Lower leg skin (tissue), 4 donors: ENCODE data around the gene ZNF592. TPM values are rescaled to one million over a fixed set of nuclear protein-coding genes. Genes with fewer than 3 reads are reported as not detected.
"Not testable (repeated sequence)": the region's sequence is repeated elsewhere in the genome, so short reads cannot be mapped to it uniquely, and the experiment has no call there.

Source experiments
- DNase-seq, 2 donors: peaks; one replicate each; pipeline ENCODE4 v3.0.0-alpha.2; 2019; ENCODE audit warnings: low spot score in 2 of 2
- H3K4me3 ChIP-seq: fragments of 200-600 bp; sonication (generic); 2 replicates; pipeline ENCODE4 v1.5.1; 2017; ENCODE audit warnings: mild to moderate bottlenecking, low read depth; ENCODE audit not compliant: poor library complexity, severe bottlenecking
- POLR2A ChIP-seq, 2 donors: fragments of 450-650 bp; IDR thresholded peaks; one replicate each; pipeline ENCODE4 v1.6.1; 2016 to 2017; ENCODE audit warnings: antibody characterized with exemption in 2 of 2, mild to moderate bottlenecking in 1 of 2, moderate library complexity in 1 of 2
- WGBS, 2 donors: methylation state at CpG; one replicate each; pipeline ENCODE4 v1.1.5; 2018; 5-methylcytosine and 5-hydroxymethylcytosine counted together
- intact Hi-C: fragments of 100-400 bp; cut with DNase I; formaldehyde crosslinking; loops from one replicate; pipeline ENCODE4 v1.15.0; 2023; ENCODE audit warnings: low total_unique reads
- total RNA-seq, 4 donors: library from RNA; depleted of rRNA; stranded (reverse); fragments of >200 nt; gene quantifications; one replicate each; pipeline ENCODE4 v1.1.0, GENCODE V29; 2016
- TF ChIP-seq, protein P1 (sequence below), 3 donors: fragments of 450-650 bp; IDR thresholded peaks; one replicate each; pipeline ENCODE4 v1.5.1; 2016; ENCODE audit warnings: antibody characterized with exemption in 3 of 3, mild to moderate bottlenecking in 3 of 3, moderate library complexity in 2 of 3

The ZNF592 gene
- total RNA-seq, 4 donors from 2014 or later, result 15.8 to 25.5 (median 21.1) TPM

DNA sequence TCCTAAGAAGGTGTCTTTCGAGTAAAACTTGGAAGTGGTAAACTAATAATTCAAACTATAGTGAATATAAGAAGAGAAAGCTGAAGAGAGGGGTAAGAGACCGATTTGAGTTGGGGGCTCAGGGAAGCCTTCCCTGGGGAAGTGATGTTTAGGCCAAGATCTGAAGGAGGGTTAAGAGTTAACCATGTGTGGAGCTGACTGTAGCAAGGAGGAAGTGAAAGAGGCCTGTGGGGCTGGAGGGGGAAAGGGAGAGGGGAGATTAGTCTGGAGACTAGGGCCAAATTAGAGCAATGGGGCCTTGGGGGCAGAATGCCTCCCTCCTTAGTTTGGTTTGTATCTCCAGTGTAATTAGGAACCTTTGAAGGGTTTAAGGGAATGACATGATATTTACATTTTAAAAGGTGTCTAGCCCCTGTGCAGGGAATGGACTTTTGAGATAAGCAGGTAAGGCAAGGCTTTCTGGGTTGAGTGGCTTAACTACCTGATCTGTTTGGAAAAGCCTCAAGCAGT lies 2.2 kb downstream of the ZNF592 start:
- DNase-seq, result peak in 1 of 2 donors; percentile 46
- H3K4me3 ChIP-seq, result no peak overlapping the region
- intact Hi-C loops, result no loop called here
- 38 to 45% methylated on average over 2 of the region's 2 CpGs for WGBS, 2 donors
- TF ChIP-seq, protein P1, sequence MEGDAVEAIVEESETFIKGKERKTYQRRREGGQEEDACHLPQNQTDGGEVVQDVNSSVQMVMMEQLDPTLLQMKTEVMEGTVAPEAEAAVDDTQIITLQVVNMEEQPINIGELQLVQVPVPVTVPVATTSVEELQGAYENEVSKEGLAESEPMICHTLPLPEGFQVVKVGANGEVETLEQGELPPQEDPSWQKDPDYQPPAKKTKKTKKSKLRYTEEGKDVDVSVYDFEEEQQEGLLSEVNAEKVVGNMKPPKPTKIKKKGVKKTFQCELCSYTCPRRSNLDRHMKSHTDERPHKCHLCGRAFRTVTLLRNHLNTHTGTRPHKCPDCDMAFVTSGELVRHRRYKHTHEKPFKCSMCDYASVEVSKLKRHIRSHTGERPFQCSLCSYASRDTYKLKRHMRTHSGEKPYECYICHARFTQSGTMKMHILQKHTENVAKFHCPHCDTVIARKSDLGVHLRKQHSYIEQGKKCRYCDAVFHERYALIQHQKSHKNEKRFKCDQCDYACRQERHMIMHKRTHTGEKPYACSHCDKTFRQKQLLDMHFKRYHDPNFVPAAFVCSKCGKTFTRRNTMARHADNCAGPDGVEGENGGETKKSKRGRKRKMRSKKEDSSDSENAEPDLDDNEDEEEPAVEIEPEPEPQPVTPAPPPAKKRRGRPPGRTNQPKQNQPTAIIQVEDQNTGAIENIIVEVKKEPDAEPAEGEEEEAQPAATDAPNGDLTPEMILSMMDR (IDR thresholded peaks at IDR 0.05), result no peak
- TF ChIP-seq POLR2A (IDR thresholded peaks at IDR 0.05), result no peak

DNA sequence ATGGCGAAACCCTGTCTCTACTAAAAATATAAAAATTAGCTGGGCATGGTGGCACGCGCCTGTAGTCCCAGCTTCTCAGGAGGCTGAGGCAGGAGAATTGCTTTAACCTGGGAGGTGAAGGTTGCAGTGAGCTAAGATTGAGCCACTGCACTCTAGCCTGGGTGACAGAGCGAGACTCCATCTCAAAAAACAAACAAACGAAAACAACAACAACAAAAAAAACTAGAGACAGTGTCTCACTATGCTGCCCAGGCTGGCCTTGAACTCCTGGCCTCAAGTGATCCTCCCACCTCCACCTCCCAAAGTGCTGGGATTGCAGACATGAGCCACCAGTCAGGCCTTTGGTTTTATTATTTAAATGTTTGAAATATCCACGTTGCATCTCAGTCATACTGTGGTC lies 3.3 kb downstream of the ZNF592 start:
- intact Hi-C loops, H3K4me3 ChIP-seq: not testable (repeated sequence)
- DNase-seq, result peak in 1 of 2 donors; percentile 63
- WGBS, 2 donors, result 90 to 92% methylated on average over 6 of the region's 6 CpGs

DNA sequence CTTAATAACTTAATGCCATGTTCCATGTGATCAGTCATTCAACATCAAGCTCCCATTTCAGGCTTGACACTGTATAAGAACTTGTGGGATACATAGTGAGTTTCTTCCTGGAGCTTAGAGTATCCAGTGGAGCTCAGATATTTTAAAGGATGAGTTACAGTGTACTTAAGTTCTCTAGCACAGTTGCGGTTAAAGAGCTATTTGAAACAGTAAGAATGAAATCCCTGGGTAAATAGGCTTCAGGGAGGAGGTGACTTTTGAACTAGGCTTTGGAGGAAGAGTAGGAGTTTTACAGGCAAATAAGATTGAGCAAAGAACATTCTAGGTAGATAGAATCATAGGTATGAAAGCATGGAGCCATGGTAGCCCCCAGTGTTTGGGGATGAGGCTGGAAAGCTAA lies 3.8 kb downstream of the ZNF592 start:
- 98 to 100% methylated on average over 1 of the region's 1 CpG for WGBS, 2 donors
- intact Hi-C loops, result no loop called here
- DNase-seq, result no peak
- no peak overlapping the region for H3K4me3 ChIP-seq
- TF ChIP-seq, protein P1 (IDR thresholded peaks at IDR 0.05), result no peak
- TF ChIP-seq POLR2A (IDR thresholded peaks at IDR 0.05), result no peak

DNA sequence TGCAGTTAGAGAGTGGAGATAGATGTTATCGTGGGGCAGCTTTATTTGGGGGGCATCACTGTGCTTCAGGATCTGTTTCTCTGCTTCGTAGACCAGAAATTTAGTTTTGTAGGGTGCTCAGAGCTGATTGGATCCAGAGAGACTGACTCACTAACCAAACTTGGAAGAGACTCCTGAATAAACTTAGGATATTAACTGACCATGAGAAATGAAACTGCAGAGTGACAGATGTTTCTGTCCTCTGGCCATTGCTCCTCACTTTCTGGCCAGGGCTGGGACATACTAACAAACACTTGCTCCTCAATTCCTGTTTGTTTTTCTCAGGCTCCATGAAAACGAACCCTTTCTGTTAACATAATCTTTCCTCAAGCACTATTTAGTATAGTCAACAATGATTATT lies 4.3 kb downstream of the ZNF592 start:
- no peak for TF ChIP-seq POLR2A (IDR thresholded peaks at IDR 0.05)
- TF ChIP-seq, protein P1 (IDR thresholded peaks at IDR 0.05), result no peak
- intact Hi-C loops, result no loop called here
- no peak overlapping the region for H3K4me3 ChIP-seq
- peak in 1 of 2 donors; percentile 17 for DNase-seq
- 56 to 67% methylated on average over 3 of the region's 3 CpGs for WGBS, 2 donors

DNA sequence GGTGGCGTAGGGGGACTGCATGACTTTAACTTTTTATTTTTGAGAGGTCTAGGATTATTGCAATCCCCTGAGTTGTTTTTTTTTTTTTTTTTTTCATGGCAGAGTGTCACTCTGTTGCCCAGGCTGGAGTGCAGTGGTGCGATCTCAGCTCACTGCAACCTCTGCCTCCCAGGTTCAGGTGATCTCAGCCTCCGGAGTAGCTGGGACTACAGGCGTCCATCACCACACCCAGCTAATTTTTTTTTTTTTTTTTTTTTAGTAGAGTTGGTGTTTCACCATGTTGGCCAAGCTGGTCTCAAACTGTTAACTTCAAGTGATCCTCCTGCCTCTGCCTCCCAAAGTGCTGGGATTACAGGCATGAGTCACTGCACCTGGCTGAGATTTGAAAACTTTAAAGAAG lies 6.5 kb downstream of the ZNF592 start:
- WGBS, 2 donors, result 77 to 87% methylated on average over 4 of the region's 4 CpGs
- H3K4me3 ChIP-seq, DNase-seq, intact Hi-C loops: not testable (repeated sequence)

DNA sequence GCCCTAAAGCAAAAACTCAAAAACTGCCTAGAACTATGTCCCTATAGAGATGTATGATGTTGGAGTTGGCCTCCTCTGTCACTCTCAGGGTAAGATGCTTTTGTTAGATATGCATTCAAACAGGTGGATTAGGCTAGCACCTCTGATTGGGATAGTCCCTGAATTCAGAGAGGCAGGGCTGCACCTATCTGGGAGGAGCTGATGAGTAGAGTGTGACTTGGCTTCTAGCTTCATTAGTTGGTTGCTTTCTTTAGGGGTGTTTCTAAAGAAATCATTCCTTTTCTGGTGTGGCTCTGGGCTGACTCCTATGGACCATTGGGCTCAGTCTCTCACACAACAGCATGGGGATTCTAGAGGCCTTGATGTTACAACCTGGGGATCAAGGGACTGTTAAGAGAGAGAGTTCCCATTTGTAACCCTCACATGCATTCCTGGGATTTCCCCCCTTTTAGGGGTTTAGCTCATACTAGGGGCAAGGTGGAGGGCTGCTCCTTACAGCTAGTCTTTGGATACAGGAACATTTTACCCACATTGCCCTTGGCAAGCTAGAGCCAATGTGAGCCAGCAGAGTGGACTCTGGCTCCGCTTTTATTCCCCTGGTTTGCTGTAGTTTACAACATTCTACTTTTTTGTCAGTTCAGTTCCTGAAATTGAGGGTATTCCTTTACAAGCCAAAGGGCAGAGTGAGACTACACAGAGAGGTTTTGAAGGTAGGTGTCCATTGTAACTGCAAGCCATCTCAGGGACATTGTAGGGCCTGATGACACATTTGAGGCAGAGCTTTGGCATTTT lies 7.5 kb downstream of the ZNF592 start:
- peak in 1 of 2 donors; percentile 52 for DNase-seq
- H3K4me3 ChIP-seq, result no peak overlapping the region
- TF ChIP-seq, protein P1 (IDR thresholded peaks at IDR 0.05), result no peak
- 89 to 100% methylated on average over 1 of the region's 1 CpG for WGBS, 2 donors
- intact Hi-C loops, result no loop called here

DNA sequence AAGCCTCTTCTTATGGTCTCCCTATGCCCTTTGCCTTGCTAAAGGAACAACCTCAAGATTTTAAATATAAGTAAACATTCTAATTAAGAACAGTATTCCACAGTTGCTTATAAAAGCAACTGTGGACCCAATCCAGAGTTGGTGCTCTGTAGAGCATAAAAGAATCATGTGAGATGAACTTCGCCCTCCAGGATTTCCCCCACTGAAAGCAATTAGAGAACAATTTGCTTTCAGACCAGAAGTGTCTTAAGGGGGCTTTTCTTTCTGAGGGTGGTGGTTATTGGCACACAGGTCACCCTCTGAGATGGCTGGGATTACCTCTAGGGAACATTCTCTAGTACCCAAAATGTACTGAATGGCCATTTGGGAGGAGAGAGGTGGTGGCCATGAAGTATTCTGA lies 10.6 kb downstream of the ZNF592 start:
- intact Hi-C loops, result no loop called here
- WGBS, 2 donors, result 86 to 88% methylated on average over 1 of the region's 1 CpG
- DNase-seq, result no peak
- no peak overlapping the region for H3K4me3 ChIP-seq
- TF ChIP-seq, protein P1 (IDR thresholded peaks at IDR 0.05), result no peak
- TF ChIP-seq POLR2A (IDR thresholded peaks at IDR 0.05), result no peak
